Measurements from ENCODE around the gene MAMDC4. TPM values are rescaled to one million over a fixed set of nuclear protein-coding genes. Genes with fewer than 3 reads are reported as not detected.

Gene MAMDC4
- total and polyA plus RNA-seq, 2 donors: 1.3 to 14.0 TPM

- DNase-seq (ENCODE audit: low read depth in 6 of 9, low spot score in 9 of 9): no peak
- Histone ChIP-seq H3K36me3 (ENCODE audit: control insufficient read depth in 2 of 2, insufficient read depth in 2 of 2, low read length in 1 of 2) (peaks cover 34 to 38% of the 10 kb centered on the region in 2 donors), H3K4me3 (ENCODE audit: low read length in 2 of 2) (no peak overlapping the region), H3K27ac (ENCODE audit: low read depth in 1 of 2, low read length in 1 of 2) (no peak overlapping the region), H3K9me3 (ENCODE audit: control insufficient read depth in 2 of 2, insufficient read depth in 1 of 2, low read length in 1 of 2) (no peaks in the 10 kb centered on the region), H3K4me1 (ENCODE audit: control insufficient read depth in 2 of 2, insufficient read depth in 2 of 2, low read length in 2 of 2) (peaks cover 0 to under 1% of the 10 kb centered on the region in 2 donors), H3K27me3 (ENCODE audit: control insufficient read depth in 2 of 2, insufficient read depth in 1 of 2, low read length in 1 of 2) (no peaks in the 10 kb centered on the region)
- 96% methylated on average over 20 of the region's 20 CpGs for WGBS
These were observed 7.0 kb downstream of the MAMDC4 start for GRCh38 chr9:136858844-136859757.

- 98% methylated on average over 9 of the region's 9 CpGs for WGBS
- no peak overlapping the region for H3K27ac ChIP-seq (ENCODE audit: low read depth in 1 of 2, low read length in 1 of 2)
- H3K4me3 ChIP-seq (ENCODE audit: low read length in 2 of 2): no peak overlapping the region
- DNase-seq (ENCODE audit: low read depth in 6 of 9, low spot score in 9 of 9): no peak
- no peaks in the 10 kb centered on the region for H3K27me3 ChIP-seq (ENCODE audit: control insufficient read depth in 2 of 2, insufficient read depth in 1 of 2, low read length in 1 of 2)
- no peaks in the 10 kb centered on the region for H3K9me3 ChIP-seq (ENCODE audit: control insufficient read depth in 2 of 2, insufficient read depth in 1 of 2, low read length in 1 of 2)
- peaks cover 8 to 10% of the 10 kb centered on the region in 2 donors for H3K4me1 ChIP-seq (ENCODE audit: control insufficient read depth in 2 of 2, insufficient read depth in 2 of 2, low read length in 2 of 2)
- peaks cover 37 to 38% of the 10 kb centered on the region in 2 donors for H3K36me3 ChIP-seq (ENCODE audit: control insufficient read depth in 2 of 2, insufficient read depth in 2 of 2, low read length in 1 of 2)
These were observed 8.4 kb downstream of the MAMDC4 start for GRCh38 chr9:136860529-136860928.

- H3K9me3 ChIP-seq (ENCODE audit: control insufficient read depth in 2 of 2, insufficient read depth in 1 of 2, low read length in 1 of 2): no peaks in the 10 kb centered on the region
- peaks cover 37 to 38% of the 10 kb centered on the region in 2 donors for H3K36me3 ChIP-seq (ENCODE audit: control insufficient read depth in 2 of 2, insufficient read depth in 2 of 2, low read length in 1 of 2)
- H3K4me1 ChIP-seq (ENCODE audit: control insufficient read depth in 2 of 2, insufficient read depth in 2 of 2, low read length in 2 of 2): peaks cover 9 to 10% of the 10 kb centered on the region in 2 donors
- no peak for DNase-seq (ENCODE audit: low read depth in 6 of 9, low spot score in 9 of 9)
- 98% methylated on average over 22 of the region's 22 CpGs for WGBS
- no peaks in the 10 kb centered on the region for H3K27me3 ChIP-seq (ENCODE audit: control insufficient read depth in 2 of 2, insufficient read depth in 1 of 2, low read length in 1 of 2)
- H3K4me3 ChIP-seq (ENCODE audit: low read length in 2 of 2): no peak overlapping the region
- H3K27ac ChIP-seq (ENCODE audit: low read depth in 1 of 2, low read length in 1 of 2): no peak overlapping the region
These were observed 9.1 kb downstream of the MAMDC4 start for GRCh38 chr9:136860933-136861873.

GRCh38 chr9:136861874-136862457 is 9.8 kb downstream of the MAMDC4 start:
- DNase-seq (ENCODE audit: low read depth in 6 of 9, low spot score in 9 of 9): no peak
- H3K4me3 ChIP-seq (ENCODE audit: low read length in 2 of 2): no peak overlapping the region
- H3K27ac ChIP-seq (ENCODE audit: low read depth in 1 of 2, low read length in 1 of 2): no peak overlapping the region
- no peaks in the 10 kb centered on the region for H3K9me3 ChIP-seq (ENCODE audit: control insufficient read depth in 2 of 2, insufficient read depth in 1 of 2, low read length in 1 of 2)
- 92% methylated on average over 26 of the region's 26 CpGs for WGBS
- peaks cover 37 to 38% of the 10 kb centered on the region in 2 donors for H3K36me3 ChIP-seq (ENCODE audit: control insufficient read depth in 2 of 2, insufficient read depth in 2 of 2, low read length in 1 of 2)
- H3K4me1 ChIP-seq (ENCODE audit: control insufficient read depth in 2 of 2, insufficient read depth in 2 of 2, low read length in 2 of 2): peaks cover 9 to 13% of the 10 kb centered on the region in 2 donors
- H3K27me3 ChIP-seq (ENCODE audit: control insufficient read depth in 2 of 2, insufficient read depth in 1 of 2, low read length in 1 of 2): no peaks in the 10 kb centered on the region

- H3K9me3 ChIP-seq (ENCODE audit: control insufficient read depth in 2 of 2, insufficient read depth in 1 of 2, low read length in 1 of 2): no peaks in the 10 kb centered on the region
- no peaks in the 10 kb centered on the region for H3K27me3 ChIP-seq (ENCODE audit: control insufficient read depth in 2 of 2, insufficient read depth in 1 of 2, low read length in 1 of 2)
- WGBS: 97% methylated on average over 31 of the region's 31 CpGs
- H3K4me3 ChIP-seq (ENCODE audit: low read length in 2 of 2): no peak overlapping the region
- no peak for DNase-seq (ENCODE audit: low read depth in 6 of 9, low spot score in 9 of 9)
- peaks cover 37 to 38% of the 10 kb centered on the region in 2 donors for H3K36me3 ChIP-seq (ENCODE audit: control insufficient read depth in 2 of 2, insufficient read depth in 2 of 2, low read length in 1 of 2)
- no peak overlapping the region for H3K27ac ChIP-seq (ENCODE audit: low read depth in 1 of 2, low read length in 1 of 2)
- peaks cover 9 to 15% of the 10 kb centered on the region in 2 donors for H3K4me1 ChIP-seq (ENCODE audit: control insufficient read depth in 2 of 2, insufficient read depth in 2 of 2, low read length in 2 of 2)
These were observed 10.9 kb downstream of the MAMDC4 start for GRCh38 chr9:136862849-136863622.

GRCh38 chr9:136863623-136864273 is 11.6 kb downstream of the MAMDC4 start:
- Histone ChIP-seq H3K4me3 (ENCODE audit: low read length in 2 of 2) (no peak overlapping the region), H3K4me1 (ENCODE audit: control insufficient read depth in 2 of 2, insufficient read depth in 2 of 2, low read length in 2 of 2) (peaks cover 9 to 15% of the 10 kb centered on the region in 2 donors), H3K36me3 (ENCODE audit: control insufficient read depth in 2 of 2, insufficient read depth in 2 of 2, low read length in 1 of 2) (peaks cover 35 to 37% of the 10 kb centered on the region in 2 donors), H3K27me3 (ENCODE audit: control insufficient read depth in 2 of 2, insufficient read depth in 1 of 2, low read length in 1 of 2) (no peaks in the 10 kb centered on the region), H3K27ac (ENCODE audit: low read depth in 1 of 2, low read length in 1 of 2) (no peak overlapping the region), H3K9me3 (ENCODE audit: control insufficient read depth in 2 of 2, insufficient read depth in 1 of 2, low read length in 1 of 2) (no peaks in the 10 kb centered on the region)
- WGBS: 97% methylated on average over 12 of the region's 12 CpGs
- no peak for DNase-seq (ENCODE audit: low read depth in 6 of 9, low spot score in 9 of 9)

- Histone ChIP-seq H3K27me3 (ENCODE audit: control insufficient read depth in 2 of 2, insufficient read depth in 1 of 2, low read length in 1 of 2) (no peaks in the 10 kb centered on the region), H3K9me3 (ENCODE audit: control insufficient read depth in 2 of 2, insufficient read depth in 1 of 2, low read length in 1 of 2) (no peaks in the 10 kb centered on the region), H3K4me3 (ENCODE audit: low read length in 2 of 2) (peak overlapping the region; percentile 68 to 100), H3K36me3 (ENCODE audit: control insufficient read depth in 2 of 2, insufficient read depth in 2 of 2, low read length in 1 of 2) (peaks cover 35 to 37% of the 10 kb centered on the region in 2 donors), H3K4me1 (ENCODE audit: control insufficient read depth in 2 of 2, insufficient read depth in 2 of 2, low read length in 2 of 2) (peaks cover 9 to 15% of the 10 kb centered on the region in 2 donors), H3K27ac (ENCODE audit: low read depth in 1 of 2, low read length in 1 of 2) (no peak overlapping the region)
- 73% methylated on average over 11 of the region's 11 CpGs for WGBS
- no peak for DNase-seq (ENCODE audit: low read depth in 6 of 9, low spot score in 9 of 9)
These were observed 13.1 kb downstream of the MAMDC4 start for GRCh38 chr9:136865041-136865767.
